Activated naive CD4-positive, alpha-beta T cell treated with Interleukin-2 at 50 U/mL for 16 hours (primary cell): ENCODE results near the gene MAGIX.
A peak's percentile ranks its signal among the peaks of the same experiment; 100 is the strongest.
"Not testable (repeated sequence)": the region's sequence is repeated elsewhere in the genome, so short reads cannot be mapped to it uniquely, and the experiment has no call there.

Experiments used
- DNase-seq: peaks from one replicate; pipeline ENCODE4 v3.0.0-alpha.2; 2020

The MAGIX gene

DNA sequence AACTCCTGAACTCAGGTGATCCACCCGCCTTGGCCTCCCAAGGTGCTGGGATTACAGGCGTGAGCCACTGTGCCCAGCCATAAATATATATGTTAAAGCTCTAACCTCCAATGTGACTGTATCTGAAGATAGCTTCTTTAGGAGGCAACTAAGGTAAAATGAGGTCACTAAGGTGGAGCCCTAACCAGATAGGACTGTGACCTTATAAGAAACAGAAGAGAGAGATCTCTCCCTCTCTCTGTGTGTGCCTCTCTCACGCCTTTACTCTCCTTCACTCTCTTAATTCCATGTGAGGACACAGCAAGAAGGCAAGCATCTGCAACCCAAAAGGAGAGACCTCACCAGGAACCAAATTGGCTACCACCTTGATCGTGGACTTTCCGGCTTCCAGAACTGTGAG lies 926 bp upstream of the MAGIX start:
- no peak for DNase-seq

DNA sequence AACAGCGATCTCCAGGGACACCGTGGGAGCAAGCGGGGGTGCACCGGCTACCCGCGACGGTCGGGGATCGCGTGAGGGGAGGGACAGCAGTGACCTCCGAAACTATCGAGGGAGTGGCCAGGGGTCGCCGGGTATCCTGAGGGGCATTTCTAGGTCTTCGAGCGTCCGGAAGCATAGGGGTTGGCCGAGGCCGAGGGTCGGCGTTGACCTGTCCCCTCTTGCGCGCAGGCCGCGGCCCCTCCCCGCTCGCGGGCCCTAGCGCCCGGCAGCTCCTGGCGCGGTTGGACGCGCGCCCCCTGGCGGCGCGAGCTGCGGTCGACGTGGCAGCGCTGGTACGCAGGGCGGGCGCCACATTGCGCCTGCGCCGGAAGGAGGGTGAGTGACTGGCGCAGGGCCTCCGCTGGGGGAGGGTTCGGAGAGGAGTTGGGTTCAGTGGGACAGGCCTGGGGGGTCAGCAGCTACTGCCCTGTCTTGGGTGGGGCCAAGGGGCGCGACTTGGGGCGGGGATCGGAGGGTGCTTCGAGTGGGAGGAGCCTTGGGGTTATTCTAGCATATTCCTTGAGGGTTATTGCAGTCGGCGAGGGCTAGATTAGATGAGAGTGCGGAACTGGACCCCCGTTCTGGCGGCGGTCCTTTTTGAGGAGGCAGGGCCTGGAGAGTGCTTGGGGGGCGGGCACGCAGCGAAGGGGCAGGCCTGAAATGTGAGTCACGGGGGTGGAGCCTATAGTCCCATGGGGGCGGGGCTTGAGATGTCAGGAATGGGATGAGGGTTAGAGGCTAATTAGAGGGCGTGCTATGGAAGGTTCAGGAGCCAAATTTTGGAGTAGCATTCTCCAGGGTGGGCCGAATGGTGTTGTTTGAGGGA lies 1.2 kb downstream of the MAGIX start:
- peak; percentile 81 for DNase-seq

DNA sequence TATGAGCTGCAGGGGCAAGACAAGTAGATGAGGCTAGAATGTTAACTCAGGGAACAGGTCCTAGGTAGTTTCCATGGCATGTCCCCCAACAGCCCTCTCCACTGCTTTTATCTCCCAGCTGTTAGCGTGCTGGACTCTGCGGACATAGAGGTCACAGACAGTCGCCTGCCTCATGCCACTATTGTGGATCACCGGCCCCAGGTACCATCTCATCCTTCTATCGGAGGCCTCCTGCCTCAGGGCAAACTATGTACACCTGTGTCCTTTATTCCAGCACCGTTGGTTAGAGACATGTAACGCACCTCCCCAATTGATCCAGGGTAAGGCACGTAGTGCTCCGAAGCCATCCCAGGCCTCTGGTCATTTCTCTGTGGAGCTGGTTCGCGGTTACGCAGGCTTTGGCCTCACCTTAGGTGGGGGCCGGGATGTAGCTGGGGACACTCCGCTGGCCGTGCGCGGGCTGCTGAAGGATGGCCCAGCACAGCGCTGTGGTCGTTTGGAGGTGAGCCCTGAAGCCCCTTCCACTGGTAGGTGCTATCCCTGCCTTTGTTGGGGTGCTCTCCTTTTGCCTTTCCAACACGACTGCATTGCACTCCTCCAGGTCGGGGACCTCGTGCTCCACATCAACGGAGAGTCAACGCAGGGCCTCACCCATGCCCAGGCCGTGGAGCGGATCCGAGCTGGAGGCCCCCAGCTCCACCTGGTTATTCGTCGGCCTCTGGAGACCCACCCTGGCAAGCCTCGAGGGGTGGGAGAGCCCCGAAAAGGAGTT lies 2.2 kb downstream of the MAGIX start:
- no peak for DNase-seq

DNA sequence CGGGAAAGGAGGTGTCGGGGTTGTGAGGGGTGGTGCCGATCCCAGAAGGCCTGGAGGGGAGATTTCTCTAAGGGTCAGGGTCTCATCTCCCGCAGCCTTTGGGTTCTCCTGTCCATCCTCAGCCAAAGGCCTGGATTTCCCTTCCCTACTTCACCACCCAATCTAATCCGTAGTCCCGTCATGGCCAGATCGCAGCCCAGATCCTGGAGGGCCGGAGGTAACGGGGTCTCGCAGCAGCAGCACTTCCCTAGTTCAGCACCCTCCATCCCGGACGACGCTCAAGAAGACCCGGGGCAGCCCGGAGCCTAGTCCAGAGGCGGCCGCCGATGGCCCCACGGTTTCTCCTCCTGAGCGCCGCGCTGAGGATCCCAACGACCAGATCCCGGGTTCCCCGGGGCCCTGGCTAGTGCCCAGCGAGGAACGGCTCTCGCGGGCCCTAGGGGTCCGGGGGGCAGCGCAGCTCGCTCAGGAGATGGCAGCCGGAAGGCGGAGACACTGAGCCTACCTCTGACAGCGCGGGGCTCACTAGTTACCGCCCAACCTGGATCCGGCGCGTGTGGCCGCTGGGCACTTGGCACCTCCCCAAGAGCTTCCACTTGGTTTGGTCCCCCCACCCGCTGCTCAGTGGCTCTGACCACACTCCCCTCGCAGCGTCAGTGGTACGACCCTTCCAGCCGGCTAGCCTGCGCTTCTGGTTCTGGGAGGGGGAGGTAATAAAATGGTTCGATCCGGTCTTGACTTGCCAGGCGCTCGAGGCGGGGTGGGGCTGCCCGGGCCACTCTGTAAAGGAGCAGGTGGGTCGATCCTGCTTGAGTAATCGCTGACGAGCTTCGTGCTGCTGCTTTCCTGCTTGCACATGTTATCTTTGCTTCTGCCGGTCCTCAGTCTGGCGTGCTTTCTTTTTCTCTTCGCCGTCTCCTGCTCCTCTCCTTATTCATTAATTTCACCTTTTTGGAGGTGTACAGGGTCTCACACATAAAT lies 3.6 kb downstream of the MAGIX start:
- peak; percentile 76 for DNase-seq

DNA sequence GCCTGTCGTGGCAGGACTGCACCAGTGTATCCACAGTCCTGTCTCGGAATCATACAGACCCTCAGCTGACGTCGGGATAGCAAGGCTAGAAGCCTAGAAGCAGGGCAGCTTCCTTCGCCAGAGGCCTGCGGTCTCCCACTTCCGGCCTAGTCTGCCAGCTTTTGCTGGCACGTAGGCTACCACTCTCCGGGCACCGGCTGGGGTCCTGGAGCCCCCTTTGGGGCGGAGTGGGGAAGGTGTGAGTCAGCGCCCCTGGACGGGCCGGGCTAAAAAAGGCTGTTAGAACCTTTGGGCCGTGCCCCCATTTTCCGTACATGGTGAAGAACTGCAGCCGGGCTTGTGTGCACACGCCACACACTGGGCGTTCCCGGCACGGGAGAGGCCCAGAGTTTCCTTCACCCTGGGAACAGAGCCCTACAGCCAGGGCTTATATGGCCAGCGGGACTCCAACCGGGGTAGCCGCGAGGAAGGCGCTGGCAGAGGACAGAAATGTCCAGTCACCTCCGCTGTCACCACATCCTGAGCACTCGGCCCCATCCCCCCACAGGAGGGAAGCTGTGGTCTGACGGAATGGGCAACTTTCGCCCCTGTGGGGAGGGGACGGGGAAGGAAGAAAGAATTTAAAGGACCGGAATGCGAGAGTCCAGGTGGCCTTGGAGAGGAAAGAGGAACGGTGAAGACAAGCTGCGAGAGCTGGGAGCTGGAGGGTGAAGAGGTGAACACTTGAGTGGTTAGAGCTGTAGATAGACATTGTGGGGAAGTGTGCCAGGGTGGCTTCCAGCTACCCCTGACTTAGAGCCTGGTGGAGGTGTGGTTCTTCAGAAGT lies 4.6 kb downstream of the MAGIX start:
- DNase-seq, result peak; percentile 63

DNA sequence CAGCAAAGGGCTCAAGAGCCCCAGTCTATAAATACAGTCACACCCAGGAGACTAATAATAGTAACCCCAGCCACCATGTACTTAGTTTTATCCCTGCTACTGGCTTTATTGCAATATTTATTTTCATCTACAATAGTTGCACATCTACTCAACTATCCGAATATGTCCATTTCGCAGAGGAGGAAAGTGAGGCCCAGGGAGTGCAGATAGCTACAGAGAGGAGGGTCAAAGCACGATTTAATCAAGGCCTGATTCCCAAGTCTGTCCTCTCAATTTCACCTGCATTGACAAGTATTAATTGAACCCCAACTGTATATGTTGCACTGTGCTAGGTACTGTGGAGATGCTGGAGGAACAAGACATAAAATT lies 5.2 kb downstream of the MAGIX start:
- no peak for DNase-seq

DNA sequence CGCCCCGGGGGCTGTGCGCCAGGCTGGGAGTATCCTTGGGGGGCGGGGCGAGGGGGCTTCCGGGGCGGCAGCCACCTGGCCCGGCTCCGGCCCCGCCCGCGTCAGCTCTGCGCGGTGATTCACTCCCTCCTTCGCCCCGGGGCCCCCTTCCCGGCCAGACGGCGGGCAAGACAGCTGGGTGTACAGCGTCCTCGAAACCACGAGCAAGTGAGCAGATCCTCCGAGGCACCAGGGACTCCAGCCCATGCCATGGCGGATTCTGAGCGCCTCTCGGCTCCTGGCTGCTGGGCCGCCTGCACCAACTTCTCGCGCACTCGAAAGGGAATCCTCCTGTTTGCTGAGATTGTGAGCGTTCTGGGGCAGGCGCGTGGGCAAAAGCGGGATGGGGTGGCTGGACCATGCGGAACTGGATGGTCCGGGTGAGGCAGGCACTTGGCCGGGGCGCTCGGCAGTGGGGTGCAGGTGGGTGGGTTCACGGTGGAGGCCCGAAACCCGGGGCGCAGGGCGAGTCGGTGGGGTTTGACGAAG lies 9.3 kb downstream of the MAGIX start, which contains the start of gene PLP2:
PLP2 (plus strand) TSS at position 147 of the 528 bp plus-strand sequence; CDS start at position 250, 103 bp downstream.
- peak; percentile 75 for DNase-seq

DNA sequence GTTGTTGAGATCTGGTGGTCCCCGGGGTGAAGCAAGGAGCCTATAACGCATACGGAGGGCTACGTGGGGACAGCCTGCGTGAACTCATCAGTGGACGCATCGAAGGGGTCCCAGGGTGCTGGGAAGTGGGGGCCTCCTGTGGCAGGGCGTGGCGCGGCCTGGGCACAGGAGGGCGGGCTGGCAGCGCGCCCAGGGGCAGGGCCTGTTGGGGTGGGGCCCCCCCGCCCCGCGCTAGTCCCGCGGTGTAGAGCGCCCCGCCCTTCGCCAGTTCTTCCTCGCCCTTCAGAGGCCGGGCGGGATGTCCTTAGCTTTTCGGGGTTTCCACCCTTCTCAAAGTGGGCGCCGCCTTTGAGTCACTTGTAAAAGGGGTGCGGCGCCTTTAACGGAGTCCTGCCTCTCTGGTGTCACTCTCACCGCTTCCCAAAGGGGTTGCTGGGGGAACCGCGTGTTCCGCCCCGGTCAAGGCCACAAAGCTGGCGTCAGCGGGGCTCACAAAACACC lies 9.8 kb downstream of the MAGIX start:
- peak; percentile 69 for DNase-seq

DNA sequence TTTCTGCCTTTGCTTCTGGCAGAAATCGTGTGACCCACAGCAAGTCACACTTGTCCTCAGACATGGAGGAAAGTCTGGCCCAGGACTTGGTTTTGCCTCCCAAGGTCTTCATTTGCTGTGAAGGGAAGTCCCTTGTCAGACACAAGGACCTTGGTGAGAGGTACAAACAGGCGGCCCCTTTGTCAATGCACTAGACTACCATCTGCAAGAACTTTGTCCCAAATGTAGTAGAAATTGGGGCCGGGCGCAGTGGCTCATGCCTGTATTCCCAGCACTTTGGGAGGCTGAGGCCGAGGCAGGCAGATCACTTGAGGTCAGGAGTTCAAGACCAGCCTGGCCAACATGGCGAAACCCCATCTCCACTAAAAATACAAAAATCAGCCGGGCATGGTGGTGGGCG lies 11.0 kb downstream of the MAGIX start:
- not testable (repeated sequence) for DNase-seq

DNA sequence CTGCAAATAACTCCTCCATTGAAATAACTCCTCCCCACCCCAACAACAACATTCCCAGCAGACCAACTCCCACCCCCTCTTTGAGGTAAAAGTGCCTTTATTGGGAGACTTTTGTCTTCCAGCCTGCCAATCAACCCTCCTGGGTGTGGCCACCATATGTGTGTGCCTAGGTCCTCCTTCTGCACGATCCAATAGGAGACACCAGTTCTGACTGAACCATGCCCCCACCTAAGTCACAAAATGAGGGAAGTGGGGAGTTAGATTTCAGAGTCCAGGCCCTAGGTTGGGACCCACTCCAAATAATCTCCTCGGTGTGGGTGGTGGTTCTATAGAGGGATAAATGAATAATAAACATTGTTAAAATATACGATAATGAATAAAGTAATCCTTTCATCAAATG lies 12.2 kb downstream of the MAGIX start:
- DNase-seq, result no peak

DNA sequence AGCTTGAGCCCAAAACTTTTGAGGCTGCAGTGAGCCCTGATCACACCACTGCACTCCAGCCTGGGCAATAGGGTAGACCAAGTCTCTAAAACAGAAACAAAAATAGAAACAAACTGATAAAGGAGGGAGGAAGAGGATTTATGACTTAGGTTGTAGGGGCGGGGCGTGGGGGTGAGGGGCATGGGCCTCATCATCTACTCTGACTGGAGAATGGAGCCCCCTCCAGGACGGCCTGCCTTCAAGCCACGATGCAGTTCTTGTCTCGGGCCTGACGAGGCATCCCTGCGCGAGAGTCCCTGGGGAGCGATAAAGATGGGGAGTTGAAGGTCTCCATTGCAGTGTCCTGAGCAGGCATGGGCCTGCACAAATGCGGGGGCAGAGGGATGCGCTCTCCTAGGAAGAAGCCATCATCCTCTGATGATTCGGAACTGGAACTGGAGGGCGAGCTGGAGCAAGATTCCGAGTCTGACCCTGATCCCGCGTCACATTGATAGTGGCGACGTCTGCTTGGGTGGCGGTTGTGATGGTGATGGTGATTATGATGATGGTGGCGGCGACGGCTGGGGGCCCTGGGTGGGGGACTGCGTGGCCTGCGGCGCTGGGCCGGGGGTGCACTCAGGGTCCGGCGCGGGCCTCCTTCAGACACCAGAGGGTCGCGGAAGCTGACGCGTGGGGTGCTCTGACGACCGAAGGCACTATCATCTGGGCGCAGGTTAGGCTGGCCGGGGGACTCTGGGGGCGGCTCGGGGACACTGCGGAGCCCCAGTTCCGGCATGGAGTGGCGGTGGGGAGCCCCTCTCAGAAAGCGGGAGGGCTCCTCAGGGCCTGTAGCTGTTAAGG lies 13.1 kb downstream of the MAGIX start:
- DNase-seq, result no peak

DNA sequence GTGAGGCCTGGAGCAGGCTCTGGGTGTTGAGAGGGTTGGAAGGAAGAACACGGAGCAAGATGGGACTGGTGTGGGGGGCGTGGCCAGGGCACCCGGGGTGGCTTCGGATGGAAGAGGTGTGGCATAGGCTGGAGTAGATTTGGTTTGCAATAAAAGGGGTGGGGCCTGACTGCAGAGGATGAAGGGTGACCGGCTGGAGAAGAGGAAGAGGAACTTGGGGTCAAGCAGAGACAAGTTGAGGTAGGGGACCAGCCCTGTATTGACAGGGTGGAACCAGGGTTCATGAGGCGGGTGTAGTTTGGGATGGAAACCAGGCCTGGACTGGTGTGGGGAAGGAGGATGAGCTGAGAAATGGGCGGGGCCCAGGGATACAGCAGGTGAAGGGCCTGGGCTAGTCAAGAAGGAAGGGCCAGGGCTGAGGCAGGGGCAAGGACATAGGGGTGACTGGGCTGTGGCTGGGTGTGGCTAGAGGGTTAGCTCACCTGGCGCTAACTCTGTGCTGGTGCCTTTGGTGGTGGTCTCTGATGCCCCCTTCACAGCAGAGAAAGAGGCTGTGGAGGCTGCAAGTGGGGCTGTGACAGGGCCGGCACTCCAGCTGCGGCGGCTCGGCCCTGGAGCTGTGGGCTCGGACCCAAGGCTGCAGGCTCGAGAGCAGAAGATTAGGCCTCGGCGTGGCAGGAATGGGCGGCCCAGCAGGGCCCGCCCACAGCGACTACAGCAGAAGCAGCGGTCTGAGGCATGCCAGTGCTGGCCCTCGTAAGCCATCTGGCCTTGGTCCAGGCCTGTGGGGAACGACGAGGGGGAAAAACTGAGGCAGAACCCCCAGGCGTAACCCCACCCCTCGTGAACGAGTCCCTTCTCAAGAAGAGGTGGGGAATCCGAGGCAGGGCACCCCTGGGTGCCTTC lies 14.1 kb downstream of the MAGIX start:
- DNase-seq, result no peak

DNA sequence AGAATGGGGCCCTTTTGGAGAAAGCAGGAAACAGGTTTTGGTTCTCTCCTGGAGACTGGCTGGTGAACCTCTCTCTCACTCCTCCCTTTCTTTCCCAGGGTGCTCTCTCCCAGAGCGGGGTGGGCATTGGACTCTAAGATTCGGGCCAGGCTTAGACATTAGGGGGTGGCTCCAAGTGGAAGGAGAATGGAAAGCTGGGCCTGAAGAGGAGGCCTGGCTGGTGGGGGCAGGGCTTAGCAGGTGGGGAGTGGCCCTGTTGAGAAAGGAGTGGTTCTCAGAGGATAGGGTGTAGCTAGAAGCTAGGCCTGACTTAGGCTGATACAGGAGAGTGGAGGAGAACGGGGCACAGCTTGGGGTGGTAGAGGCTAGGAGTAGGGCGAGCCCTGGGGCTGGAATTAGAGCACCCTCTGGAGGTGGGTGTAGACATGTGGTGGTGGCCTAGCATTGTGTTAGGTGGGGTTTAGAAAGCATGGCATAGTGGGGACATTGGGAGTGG lies 14.8 kb downstream of the MAGIX start:
- no peak for DNase-seq

DNA sequence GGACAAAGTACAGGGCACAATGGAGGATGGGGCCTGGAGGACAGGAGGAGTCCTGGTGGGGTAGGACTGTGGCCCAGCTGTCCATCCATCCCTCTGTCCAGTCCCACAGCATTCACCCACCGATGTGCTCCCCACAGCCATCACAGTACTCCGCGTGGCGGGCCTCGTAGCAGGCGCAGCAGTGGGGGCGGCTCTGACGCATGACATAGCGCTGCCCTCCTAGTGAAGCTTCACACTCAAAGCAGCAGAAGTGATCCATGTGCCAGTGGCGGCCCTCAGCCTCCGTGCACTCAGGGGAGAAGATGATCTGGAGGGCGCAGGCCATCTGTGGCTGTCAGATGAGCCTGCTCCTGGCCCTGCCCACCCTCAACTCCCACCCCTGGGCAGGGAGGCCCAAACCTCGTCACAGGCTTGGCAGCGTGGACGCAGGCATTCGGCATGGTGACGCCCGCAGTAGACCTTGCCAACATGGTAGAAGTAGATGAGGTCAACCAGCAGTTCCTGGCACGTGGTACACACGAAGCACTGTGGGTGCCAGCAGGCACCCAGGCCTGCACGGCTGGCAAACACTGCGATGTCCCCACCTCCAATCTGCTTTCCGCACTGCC lies 15.4 kb downstream of the MAGIX start:
- no peak for DNase-seq

DNA sequence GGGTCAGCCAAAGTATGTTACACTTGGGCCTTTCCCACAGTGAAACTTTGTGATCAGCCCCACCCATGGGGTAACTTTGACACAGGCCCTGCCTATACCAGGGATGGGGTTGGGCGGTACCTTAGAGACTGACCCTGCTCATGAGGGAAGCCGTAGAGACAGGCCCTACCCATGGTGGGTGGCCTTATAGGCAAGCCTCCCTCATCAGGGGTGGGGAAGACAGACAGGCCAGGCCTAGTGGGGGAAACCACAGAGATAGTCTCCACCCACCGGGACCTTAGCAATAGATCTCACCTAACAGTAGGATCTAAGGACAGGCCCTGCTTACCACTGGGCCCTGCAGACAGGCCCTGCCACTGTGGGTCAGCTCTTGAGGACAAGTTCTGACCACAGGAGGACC lies 16.0 kb downstream of the MAGIX start:
- DNase-seq, result no peak

DNA sequence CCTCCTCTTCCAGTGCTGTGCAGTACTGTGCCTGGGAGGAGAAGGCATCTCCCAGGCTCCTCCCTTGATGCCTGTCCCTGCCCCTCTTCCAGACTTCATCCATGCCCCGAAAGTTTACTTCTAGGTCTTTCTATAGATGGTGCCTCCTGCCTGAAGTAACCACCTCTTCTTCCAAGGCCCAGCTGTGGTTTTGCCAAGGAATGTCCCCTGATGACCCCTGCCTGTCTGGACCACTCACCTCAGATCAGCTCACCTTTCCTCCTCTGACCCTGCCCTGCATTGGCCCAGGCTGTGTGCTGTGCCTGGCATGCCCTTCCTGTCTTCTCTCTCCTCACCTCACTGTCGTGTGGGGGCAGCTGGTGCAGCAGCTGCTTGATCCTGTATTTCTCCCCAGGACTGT lies 16.8 kb downstream of the MAGIX start:
- no peak for DNase-seq

DNA sequence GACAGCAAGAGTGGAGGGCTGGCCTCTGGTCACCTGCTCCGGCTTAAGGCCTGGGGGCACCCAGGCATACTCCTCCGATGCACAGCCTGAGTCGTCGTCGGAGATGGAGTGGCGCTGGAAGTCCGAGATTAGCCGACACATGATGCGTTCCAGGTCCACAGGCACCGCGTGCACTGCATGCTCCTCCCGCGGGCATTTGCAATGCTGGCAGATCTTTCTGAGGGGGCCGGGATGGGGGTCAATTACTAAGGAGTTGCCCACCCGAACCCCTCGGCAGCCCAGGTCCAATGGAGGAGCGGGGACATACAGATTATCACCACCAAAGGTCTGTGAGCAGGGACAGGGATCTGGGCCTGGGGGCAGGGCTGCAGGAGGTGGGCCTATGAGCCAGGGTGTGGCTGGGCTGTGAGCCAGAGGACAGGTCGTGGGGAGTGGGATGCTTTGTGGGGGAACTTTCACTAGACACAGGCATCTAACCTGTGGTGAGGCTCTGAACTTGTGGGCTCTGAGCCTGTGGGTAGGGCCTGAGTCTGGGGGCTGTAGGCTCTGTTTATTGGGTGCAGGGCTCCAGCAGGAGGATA lies 21.2 kb downstream of the MAGIX start:
- no peak for DNase-seq
